Type B pancreatic cell (in vitro differentiated cells): ENCODE data around the gene TOX4. TPM values are rescaled to one million over a fixed set of nuclear protein-coding genes. Genes with fewer than 3 reads are reported as not detected.

ENCODE experiments used
- DNase-seq: peaks from one replicate; pipeline ENCODE4 v3.0.0; 2021; ENCODE audit warnings: mixed read lengths; ENCODE audit not compliant: unreplicated experiment; ENCODE audit errors: extremely low spot score
- H3K27ac Mint-ChIP-seq: 2 replicates; pipeline ENCODE4 v1.8.0; 2021; ENCODE audit warnings: mild to moderate bottlenecking, mixed read lengths
- H3K27me3 Mint-ChIP-seq: 2 replicates; pipeline ENCODE4 v1.8.0; 2021; ENCODE audit warnings: mixed read lengths
- H3K36me3 Mint-ChIP-seq: 2 replicates; pipeline ENCODE4 v1.8.0; 2021; ENCODE audit warnings: mixed read lengths
- H3K4me1 Mint-ChIP-seq: one replicate; pipeline ENCODE4 v1.8.0; 2021; ENCODE audit warnings: mixed read lengths; ENCODE audit not compliant: unreplicated experiment
- H3K4me3 Mint-ChIP-seq: 2 replicates; pipeline ENCODE4 v1.8.0; 2021; ENCODE audit warnings: mild to moderate bottlenecking, mixed read lengths
- H3K9me3 Mint-ChIP-seq: 2 replicates; pipeline ENCODE4 v1.8.0; 2021; ENCODE audit warnings: mixed read lengths
- CTCF ChIP-seq: fragments of 200-600 bp; sonication (generic); conservative IDR thresholded peaks from 2 replicates; pipeline ENCODE4 v1.5.0; 2021; ENCODE audit warnings: antibody characterized with exemption, mild to moderate bottlenecking
- total RNA-seq: library from RNA; stranded (reverse); gene quantifications from 2 replicates; pipeline ENCODE4 v1.2.1, GENCODE V29; 2021; ENCODE audit warnings: low replicate concordance

Gene TOX4
- total RNA-seq, 1 donor from 2014 or later: 75.4 TPM

- DNase-seq: no peak
- Mint-ChIP-seq H3K36me3 (peaks cover 20% of the 10 kb centered on the region), H3K27ac (no peak overlapping the region), H3K4me1 (peaks cover 11% of the 10 kb centered on the region), H3K9me3 (peaks cover 5% of the 10 kb centered on the region), H3K4me3 (no peak overlapping the region), H3K27me3 (no peaks in the 10 kb centered on the region)
- TF ChIP-seq CTCF: no peak
These were observed 29.6 kb downstream of the TOX4 start for GRCh38 chr14:21506557-21506956.

- DNase-seq: no peak
- H3K27ac Mint-ChIP-seq: peak overlapping the region; percentile 97
- peaks cover 11% of the 10 kb centered on the region for H3K4me1 Mint-ChIP-seq
- H3K9me3 Mint-ChIP-seq: peaks cover 5% of the 10 kb centered on the region
- peaks cover 14% of the 10 kb centered on the region for H3K36me3 Mint-ChIP-seq
- peak overlapping the region; percentile 99 for H3K4me3 Mint-ChIP-seq
- no peak for TF ChIP-seq CTCF
- H3K27me3 Mint-ChIP-seq: no peaks in the 10 kb centered on the region
These were observed 32.6 kb downstream of the TOX4 start for GRCh38 chr14:21509432-21510143.

GRCh38 chr14:21510735-21511657 is 34.0 kb downstream of the TOX4 start, which contains the start of gene METTL3:
Gene METTL3, minus strand, starts transcription at chr14:21511340. Its CDS starts 117 bp downstream, at chr14:21511223.
- H3K4me1 Mint-ChIP-seq: peaks cover 11% of the 10 kb centered on the region
- H3K9me3 Mint-ChIP-seq: peaks cover 5% of the 10 kb centered on the region

GRCh38 chr14:21514341-21514740 is 37.3 kb downstream of the TOX4 start:
- Mint-ChIP-seq H3K27me3 (no peaks in the 10 kb centered on the region), H3K4me1 (peaks cover 11% of the 10 kb centered on the region), H3K9me3 (peaks cover 5% of the 10 kb centered on the region), H3K4me3 (no peak overlapping the region), H3K36me3 (peaks cover 10% of the 10 kb centered on the region), H3K27ac (no peak overlapping the region)
- no peak for DNase-seq
- no peak for TF ChIP-seq CTCF

More at GRCh38 chr14:21510735-21511657, 34.0 kb downstream of the TOX4 start, which contains the start of gene METTL3:
- TF ChIP-seq CTCF: no peak
- peaks cover 14% of the 10 kb centered on the region for H3K36me3 Mint-ChIP-seq
- H3K27me3 Mint-ChIP-seq: no peaks in the 10 kb centered on the region
- peak; percentile 90 for DNase-seq
- H3K27ac Mint-ChIP-seq: peak within 1 kb of the TSS; percentile 97
- H3K4me3 Mint-ChIP-seq: peak within 1 kb of the TSS; percentile 99

- Mint-ChIP-seq H3K4me3 (no peak overlapping the region), H3K27me3 (no peaks in the 10 kb centered on the region), H3K9me3 (no peaks in the 10 kb centered on the region), H3K4me1 (peaks cover 8% of the 10 kb centered on the region), H3K36me3 (peaks cover 17% of the 10 kb centered on the region), H3K27ac (no peak overlapping the region)
- TF ChIP-seq CTCF: no peak
- DNase-seq: no peak
These were observed 41.7 kb downstream of the TOX4 start for GRCh38 chr14:21518725-21519124.
